Forelimb muscle (tissue), 1 donor: ENCODE measurements around the gene EXOSC3. TPM values are rescaled to one million over a fixed set of nuclear protein-coding genes. Genes with fewer than 3 reads are reported as not detected.

Source experiments
- DNase-seq: peaks from one replicate; pipeline ENCODE4 v3.0.0-alpha.2; 2013; ENCODE audit warnings: low read depth
- polyA plus RNA-seq: library from polyadenylated mRNA; unstranded; fragments of 120-200 nt; gene quantifications from one replicate; pipeline ENCODE4 v1.2.1, GENCODE V29; 2013; ENCODE audit not compliant: insufficient read length

EXOSC3 gene
- polyA plus RNA-seq, 1 donor: 23.2 TPM

- no peak for DNase-seq
These were observed 52.6 kb downstream of the EXOSC3 start for GRCh38 chr9:37732086-37732741.

DNA sequence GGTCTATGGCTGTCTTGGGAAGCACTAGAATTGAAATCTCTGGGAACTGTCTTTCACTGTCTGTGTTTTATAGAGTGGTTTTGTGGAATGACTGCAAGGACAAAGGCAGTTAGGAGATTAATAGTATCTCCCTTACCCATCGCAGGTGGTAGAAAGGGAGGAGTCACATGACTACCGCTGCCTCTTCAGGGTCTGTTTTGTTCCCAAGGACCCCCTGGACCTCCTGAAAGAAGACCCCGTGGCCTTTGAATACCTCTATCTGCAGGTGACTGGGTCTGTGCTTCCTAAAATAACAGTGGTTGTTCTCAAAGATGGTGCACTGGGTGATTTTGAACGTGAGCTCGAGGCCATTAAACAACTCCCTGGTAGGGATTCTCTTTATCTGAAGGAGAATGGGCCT is 54.0 kb downstream of the EXOSC3 start:
- no peak for DNase-seq

- DNase-seq: no peak
These were observed 54.6 kb downstream of the EXOSC3 start for GRCh38 chr9:37730256-37730655.

Other genes starting within 250 kb of the EXOSC3 start
- gene FBXO10, start 208.7 kb downstream of the EXOSC3 start, polyA plus RNA-seq: 39.4 TPM
- 68.8 TPM for gene TOMM5, start 192.5 kb downstream of the EXOSC3 start, polyA plus RNA-seq
- gene FRMPD1, start 134.1 kb downstream of the EXOSC3 start, polyA plus RNA-seq: 12.5 TPM
- 11.4 TPM for gene TRMT10B, start 31.3 kb downstream of the EXOSC3 start, polyA plus RNA-seq
- 21.1 TPM for gene DCAF10, start 15.7 kb upstream of the EXOSC3 start, polyA plus RNA-seq
- 12.5 TPM for gene SLC25A51, start 119.1 kb upstream of the EXOSC3 start, polyA plus RNA-seq